H4 (cell line): ENCODE results near the gene EHHADH. TPM values are rescaled to one million over a fixed set of nuclear protein-coding genes. Genes with fewer than 3 reads are reported as not detected.
A peak's percentile ranks its signal among the peaks of the same experiment; 100 is the strongest.
"Not testable (repeated sequence)": the region's sequence is repeated elsewhere in the genome, so short reads cannot be mapped to it uniquely, and the experiment has no call there.

Source experiments
- DNase-seq: peaks from one replicate; pipeline ENCODE4 v3.0.0-alpha.2; 2015; ENCODE audit warnings: low spot score
- total RNA-seq: library from RNA; depleted of rRNA; stranded (reverse); fragments of >200 nt; shearing (Covaris generic); gene quantifications from 2 replicates; pipeline ENCODE4 v1.2.3, GENCODE V29; 2014

The EHHADH gene
- total RNA-seq, 1 experiment from 2014 or later: 3.6 TPM

DNA sequence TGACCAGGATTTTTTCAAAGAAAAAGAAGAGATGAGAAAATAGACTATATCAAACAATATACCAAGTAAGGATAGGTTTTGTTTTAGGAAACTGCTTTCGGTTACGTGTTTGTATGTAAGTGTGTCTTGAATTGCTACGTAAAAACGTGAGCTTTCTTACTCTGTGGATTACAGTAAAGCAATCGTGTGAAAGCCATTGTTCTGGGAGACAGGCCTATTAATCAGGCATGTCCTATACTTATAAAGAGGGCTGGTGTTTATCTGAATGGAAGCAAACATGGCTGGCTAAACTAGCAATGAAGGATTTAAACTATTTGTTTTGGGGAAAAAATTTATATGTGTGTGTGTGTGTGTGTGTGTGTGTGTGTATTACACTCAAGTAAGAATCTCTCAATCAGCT lies 2.6 kb downstream of the EHHADH start:
- no peak for DNase-seq

DNA sequence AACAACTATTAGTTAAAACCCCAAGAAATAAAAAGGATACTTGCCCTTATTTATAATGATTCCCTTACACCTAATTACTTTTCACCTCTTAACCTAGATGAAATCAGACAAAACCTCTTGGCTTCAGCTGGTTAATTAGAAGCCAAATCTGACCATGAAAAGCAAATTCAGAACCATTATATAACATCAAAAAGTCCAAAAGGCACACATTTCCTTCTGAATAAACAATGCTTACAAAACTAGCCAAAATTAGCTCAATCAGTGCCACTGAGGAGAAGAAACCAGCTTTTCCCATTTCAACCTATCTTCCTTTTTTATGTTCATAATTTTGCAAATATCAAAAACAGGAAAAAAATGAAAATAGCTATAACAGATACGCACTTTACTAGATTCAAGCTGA lies 3.2 kb downstream of the EHHADH start:
- DNase-seq: no peak

DNA sequence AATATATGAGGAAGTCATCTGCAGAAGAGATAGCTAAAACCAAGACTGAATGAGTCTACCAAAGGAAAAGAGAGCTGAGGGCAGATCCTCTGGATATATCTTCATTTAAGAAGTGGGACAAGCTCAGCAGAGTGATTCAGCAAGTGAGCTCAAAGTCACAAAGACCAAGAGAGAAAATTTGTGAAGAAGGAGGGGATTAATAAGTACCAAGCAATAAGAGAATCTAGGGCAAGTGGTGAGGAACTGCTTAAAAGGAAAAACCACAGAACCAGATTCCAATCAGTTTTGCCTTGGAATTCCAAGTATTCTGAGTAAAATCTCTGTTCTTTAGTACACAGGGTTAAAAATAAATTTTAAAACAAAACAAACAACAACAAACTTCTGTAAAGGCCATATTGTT lies 3.6 kb downstream of the EHHADH start:
- DNase-seq: no peak

DNA sequence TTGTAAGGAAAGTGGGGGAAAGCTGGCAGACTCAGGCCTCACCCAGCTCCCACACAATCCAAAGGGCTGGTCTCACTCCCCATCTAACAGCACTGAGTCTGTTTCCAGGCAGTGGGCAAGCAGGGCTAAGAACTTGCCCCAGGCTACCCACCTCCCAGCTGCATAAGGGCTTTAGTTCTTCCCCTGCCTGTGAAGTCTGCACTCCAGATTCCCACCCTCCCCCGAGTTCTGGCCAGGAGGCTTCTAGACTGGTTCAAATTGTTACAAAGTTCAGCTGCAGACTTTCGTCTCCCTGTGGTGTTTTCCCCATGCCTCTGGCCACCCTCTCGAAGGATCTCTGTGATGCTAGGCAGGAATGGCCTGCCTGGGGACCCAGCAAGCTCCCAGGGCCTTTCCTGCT lies 11.2 kb downstream of the EHHADH start:
- no peak for DNase-seq

DNA sequence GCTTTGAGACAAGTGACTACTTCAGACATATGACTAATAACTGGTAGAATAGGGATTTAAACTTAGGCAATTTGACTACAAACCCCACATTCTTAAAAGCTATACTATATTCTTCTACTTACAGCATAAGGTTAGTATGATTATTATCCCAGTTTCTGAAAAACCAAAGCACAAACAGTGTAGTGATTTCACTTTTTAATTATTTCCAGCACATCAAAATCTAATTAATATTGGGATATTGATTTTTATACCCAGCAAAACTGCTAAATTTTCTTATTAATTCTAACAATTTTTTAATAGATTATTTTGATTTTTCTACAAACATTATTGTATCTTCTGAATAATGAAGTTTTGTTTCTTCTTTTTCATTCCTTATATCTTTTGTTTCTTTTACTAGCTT lies 16.9 kb downstream of the EHHADH start:
- no peak for DNase-seq

DNA sequence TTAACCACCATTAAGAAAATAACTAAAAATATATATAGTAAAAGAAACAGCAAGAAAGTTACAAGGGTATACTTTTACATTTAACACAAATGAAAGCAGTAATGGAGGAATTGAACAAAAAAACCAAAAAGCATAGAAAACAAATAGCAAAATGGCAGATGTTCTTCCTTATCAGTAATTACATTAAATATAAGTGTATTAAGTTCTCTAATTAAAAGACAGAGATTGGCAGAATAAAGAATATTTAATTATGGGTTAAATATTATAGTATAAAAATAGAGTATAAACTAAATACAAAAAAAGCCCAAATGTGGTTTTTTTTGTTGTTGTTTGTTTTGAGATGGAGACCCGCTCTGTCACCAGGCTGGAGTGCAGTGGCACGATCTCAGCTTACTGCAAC lies 20.5 kb downstream of the EHHADH start:
- DNase-seq: no peak

DNA sequence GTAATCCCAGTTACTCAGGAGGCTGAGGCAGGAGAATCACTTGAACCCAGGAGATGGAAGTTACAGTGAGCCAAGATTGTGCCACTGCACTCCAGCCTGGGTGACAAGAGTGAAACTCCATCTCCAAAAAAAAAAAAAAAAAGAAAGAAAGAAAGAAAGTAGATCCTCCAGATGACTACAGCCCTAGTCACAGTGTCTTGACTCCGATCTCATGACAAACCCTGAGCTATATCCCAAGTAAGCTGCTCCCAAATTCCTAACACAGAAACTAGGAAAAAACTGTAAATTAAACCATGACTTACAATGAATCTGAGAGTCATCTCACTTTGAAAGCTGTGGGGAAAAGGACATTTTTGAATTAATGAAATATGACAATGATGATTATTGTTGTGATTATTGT lies 27.3 kb downstream of the EHHADH start:
- not testable (repeated sequence) for DNase-seq

- no peak for DNase-seq
Measured at GRCh38 chr3:185225523-185225922, 28.3 kb downstream of the EHHADH start.

DNA sequence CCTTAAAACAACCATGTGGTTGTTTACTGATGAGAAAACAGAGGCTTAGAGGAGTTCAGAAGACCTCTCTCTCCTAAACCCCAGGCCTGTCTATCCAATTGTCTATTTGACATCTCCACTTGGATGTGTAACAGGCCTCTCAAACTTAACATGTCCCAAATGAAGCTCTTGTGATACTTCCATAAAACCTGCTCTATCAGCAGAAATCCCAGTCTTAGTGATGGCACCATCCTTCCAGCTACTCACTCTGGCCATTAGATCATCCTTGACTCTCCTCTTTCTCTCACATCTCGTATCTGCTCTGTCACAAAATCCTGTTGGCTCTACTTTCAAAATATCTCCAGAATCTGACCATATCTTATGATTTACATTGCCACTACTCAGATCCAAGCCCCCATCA lies 28.8 kb downstream of the EHHADH start:
- no peak for DNase-seq

DNA sequence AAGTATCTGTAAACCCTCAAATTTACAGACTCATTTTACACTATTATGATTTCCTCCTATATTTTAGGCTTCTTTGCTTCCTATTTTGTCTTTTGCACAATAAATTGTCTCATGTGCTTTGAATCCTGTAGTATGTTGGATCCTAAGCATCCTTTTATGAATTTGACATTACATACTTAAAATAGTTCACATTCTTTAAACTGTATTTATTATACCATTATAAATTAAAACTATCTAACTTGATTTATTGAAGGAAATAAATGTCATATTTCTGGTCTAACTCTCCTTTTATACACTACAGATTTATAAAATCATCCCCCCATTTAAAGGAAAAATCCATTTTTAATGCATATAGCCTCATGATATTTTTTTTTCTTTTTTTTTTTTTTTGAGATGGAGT lies 32.6 kb downstream of the EHHADH start:
- no peak for DNase-seq

DNA sequence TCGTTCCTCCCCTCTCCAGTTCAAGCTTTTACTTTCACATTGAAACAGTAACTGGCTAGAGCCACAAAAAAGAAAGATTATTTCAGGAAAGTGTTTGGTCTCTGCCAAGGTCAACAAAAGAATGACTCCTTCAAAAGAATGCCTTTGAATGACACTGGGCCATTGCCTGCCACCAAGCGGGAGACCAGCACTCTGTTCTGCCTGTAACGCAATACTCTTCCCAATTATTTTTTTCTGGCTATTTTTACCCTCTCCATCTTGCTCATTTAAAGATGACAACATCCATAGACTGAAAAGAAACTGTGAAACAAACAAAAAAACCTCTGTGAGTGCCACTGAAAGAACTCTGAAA lies 37.3 kb downstream of the EHHADH start:
- DNase-seq: peak; percentile 30

- no peak for DNase-seq
Measured at GRCh38 chr3:185215873-185216606, 37.8 kb downstream of the EHHADH start.

GRCh38 chr3:185212559-185212958 lies 41.3 kb downstream of the EHHADH start:
- DNase-seq: no peak

DNA sequence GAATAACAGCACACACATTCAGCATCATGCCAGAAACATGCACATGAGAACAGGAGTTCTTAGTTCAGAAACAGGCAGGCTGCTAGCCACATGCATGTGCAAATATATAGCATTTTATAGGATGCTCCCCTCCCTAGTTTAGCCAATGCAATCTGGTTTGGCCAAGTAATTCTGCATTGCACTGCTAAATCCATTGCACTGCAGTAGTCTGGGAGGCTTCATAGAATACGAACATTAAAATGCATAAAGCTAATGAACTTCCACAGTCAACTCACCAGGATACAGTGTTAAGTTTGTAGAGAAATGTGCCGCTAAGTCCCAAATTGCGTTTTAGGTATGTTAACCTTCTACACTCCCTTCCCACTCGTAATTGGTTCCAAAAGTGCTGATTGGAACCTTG lies 41.8 kb downstream of the EHHADH start:
- DNase-seq: no peak

GRCh38 chr3:185210621-185211142 lies 43.2 kb downstream of the EHHADH start:
- DNase-seq: no peak

DNA sequence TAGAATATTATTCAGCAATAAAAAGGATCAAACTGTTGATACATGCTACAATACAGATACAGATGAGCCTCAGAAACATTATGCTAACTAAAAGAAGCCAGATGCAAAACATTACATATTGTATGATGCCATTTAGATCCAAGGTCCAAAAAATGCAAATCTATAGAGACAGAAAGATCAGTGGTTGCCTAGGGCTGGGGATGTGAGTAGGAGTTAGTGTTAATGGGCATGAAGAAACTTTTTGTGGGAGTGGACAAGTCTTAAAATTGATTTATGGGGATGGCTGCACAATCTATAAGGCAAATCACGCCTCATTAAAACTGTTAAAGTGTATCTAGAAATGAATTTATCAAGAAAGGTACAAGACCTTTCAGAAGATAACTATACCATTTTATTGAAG lies 45.0 kb downstream of the EHHADH start:
- DNase-seq: no peak

- no peak for DNase-seq
Measured at GRCh38 chr3:185207931-185208746, 45.7 kb downstream of the EHHADH start.

- DNase-seq: no peak
Measured at GRCh38 chr3:185207481-185207880, 46.4 kb downstream of the EHHADH start.

GRCh38 chr3:185205865-185206264 lies 48.0 kb downstream of the EHHADH start:
- no peak for DNase-seq

DNA sequence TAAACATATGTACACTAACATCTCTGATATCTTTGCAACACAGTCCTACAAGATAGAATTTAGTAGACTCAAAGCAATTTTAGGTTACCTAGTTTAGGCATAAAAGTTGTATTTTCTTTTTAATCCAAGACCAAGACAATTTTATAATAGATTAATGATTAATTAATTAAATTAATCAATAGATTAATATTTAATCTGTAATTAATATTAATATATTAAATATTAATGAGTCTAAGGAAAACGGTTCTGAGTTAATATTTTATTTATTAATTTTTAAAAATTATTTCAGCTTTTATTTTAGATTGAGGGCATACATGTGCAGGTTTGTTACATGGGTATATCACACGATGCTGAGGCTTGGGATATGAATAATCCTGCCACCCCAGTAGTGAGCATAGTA lies 49.0 kb downstream of the EHHADH start:
- DNase-seq: no peak

- DNase-seq: no peak
Measured at GRCh38 chr3:185200639-185201038, 53.2 kb downstream of the EHHADH start.

- no peak for DNase-seq
Measured at GRCh38 chr3:185199671-185200070, 54.2 kb downstream of the EHHADH start.

- DNase-seq: no peak
Measured at GRCh38 chr3:185199206-185199605, 54.6 kb downstream of the EHHADH start.
